SU-DHL-6 (cell line): Measurements from ENCODE around the gene CCND2.

ENCODE experiments used
- H2AFZ ChIP-seq: fragments of 200-600 bp; sonication (generic); 2 replicates; pipeline ENCODE4 v1.6.1; 2014; ENCODE audit warnings: low read depth, mild to moderate bottlenecking, moderate library complexity, mixed read lengths, antibody characterized with exemption, low read length; ENCODE audit not compliant: severe bottlenecking
- H3F3A ChIP-seq: fragments of 200-600 bp; shearing (Covaris generic); 2 replicates; pipeline ENCODE4 v1.6.0; 2016; ENCODE audit warnings: antibody characterized with exemption, mild to moderate bottlenecking; ENCODE audit not compliant: insufficient read depth
- H3K27ac ChIP-seq: fragments of 200-600 bp; sonication (generic); 2 replicates; pipeline ENCODE4 v1.5.1; 2016; ENCODE audit warnings: low read depth, mild to moderate bottlenecking, low read length, moderate library complexity, mixed read lengths
- H3K27me3 ChIP-seq: fragments of 200-600 bp; sonication (generic), shearing (Covaris generic); 2 replicates; pipeline ENCODE4 v1.6.0; 2014; ENCODE audit warnings: mild to moderate bottlenecking, low read length
- H3K36me3 ChIP-seq: fragments of 200-600 bp; sonication (generic); 2 replicates; pipeline ENCODE4 v1.6.1; 2014; ENCODE audit warnings: mild to moderate bottlenecking, low read length, mixed read lengths
- H3K4me2 ChIP-seq: fragments of 300-600, 200-600 bp; shearing (Covaris generic), sonication (generic); 2 replicates; pipeline ENCODE4 v1.6.0; 2014; ENCODE audit warnings: low read length, low read depth, mild to moderate bottlenecking; ENCODE audit not compliant: poor library complexity, severe bottlenecking
- H3K4me3 ChIP-seq: fragments of 200-600 bp; sonication (generic); 2 replicates; pipeline ENCODE4 v1.5.1; 2014; ENCODE audit warnings: antibody characterized with exemption, low read length, mild to moderate bottlenecking, mixed read lengths; ENCODE audit not compliant: insufficient read depth, poor library complexity, severe bottlenecking
- H3K79me2 ChIP-seq: fragments of 200-600 bp; sonication (generic); 2 replicates; pipeline ENCODE4 v1.6.1; 2014; ENCODE audit warnings: mild to moderate bottlenecking, low read length, moderate library complexity; ENCODE audit not compliant: insufficient read depth
- H3K9ac ChIP-seq: fragments of 200-600 bp; sonication (generic); 2 replicates; pipeline ENCODE4 v1.7.0; 2014; ENCODE audit warnings: mild to moderate bottlenecking, low read length
- H3K9me2 ChIP-seq: fragments of 200-600 bp; sonication (generic); replicated peaks from 2 replicates; pipeline ENCODE4 v1.6.1; 2014; ENCODE audit warnings: low read length; ENCODE audit not compliant: insufficient read depth
- H3K9me3 ChIP-seq: fragments of 200-600 bp; sonication (generic); 2 replicates; pipeline ENCODE4 v1.6.1; 2014; ENCODE audit warnings: low read length, mixed read lengths; ENCODE audit not compliant: insufficient read depth
- H4K20me1 ChIP-seq: fragments of 200-600 bp; sonication (generic); 2 replicates; pipeline ENCODE4 v1.6.1; 2014; ENCODE audit warnings: low read depth, mild to moderate bottlenecking, antibody characterized with exemption, low read length, moderate library complexity, mixed read lengths
- EZH2phosphoT487 ChIP-seq: fragments of 200-600 bp; sonication (generic), shearing (Covaris generic); conservative IDR thresholded peaks from 2 replicates; pipeline ENCODE4 v1.6.1; 2018; ENCODE audit warnings: mild to moderate bottlenecking, antibody characterized with exemption, low read length, moderate library complexity, mixed read lengths
- TF ChIP-seq, protein P1 (sequence below): fragments of 200-600 bp; sonication (generic); IDR thresholded peaks from one replicate; pipeline ENCODE4 v1.5.1; 2017; ENCODE audit warnings: antibody characterized with exemption, mild to moderate bottlenecking, low read length, moderate library complexity; ENCODE audit not compliant: insufficient read depth, poor library complexity, severe bottlenecking

The CCND2 gene

DNA sequence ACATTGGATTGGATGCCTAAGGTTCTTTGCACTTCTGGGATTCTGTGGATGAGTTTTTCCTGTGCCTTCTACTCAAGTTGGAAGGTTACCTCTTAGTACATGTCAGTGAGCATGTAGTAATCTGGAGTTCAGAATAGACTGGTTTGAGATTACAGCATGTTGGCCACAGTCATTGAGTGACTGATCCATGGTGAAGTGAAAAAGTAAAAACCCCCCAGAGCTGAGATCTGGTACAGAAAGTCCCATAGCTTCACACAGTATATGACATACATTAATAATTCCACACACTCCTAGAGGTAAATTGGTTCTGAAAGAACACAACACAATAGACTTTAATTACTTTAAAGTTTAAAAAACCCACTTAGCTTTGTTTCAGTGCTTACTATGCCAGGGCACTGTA is 11.9 kb upstream of the CCND2 start:
- Histone ChIP-seq H3K9me2 (no peaks in the 10 kb centered on the region), H2AFZ (no peak overlapping the region)

DNA sequence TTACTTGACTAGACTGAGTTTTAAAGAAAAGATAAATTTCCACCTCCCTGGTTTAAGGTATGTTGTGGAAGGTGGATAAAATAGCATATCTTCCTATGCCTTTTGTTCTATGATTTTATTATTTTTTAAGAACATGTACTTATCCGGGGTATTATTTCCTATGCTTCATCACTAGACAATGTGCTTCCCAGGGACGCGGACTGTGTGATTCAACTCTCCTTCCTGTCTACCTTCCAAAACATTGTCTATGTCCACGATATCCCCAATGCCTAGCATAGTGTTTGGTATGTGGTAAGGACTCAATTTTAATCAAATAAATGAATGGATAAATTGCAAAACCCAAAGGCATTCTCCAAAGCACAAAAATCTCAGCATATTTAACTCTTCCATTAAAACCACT is 8.3 kb upstream of the CCND2 start:
- Histone ChIP-seq H3K27ac (no peak overlapping the region), H4K20me1 (no peaks in the 10 kb centered on the region), H3K27me3 (peaks cover 4% of the 10 kb centered on the region; the same call in 1 of the 2 replicates), H3K9me2 (no peaks in the 10 kb centered on the region), H3K4me2 (no peak overlapping the region), H3K9me3 (no peaks in the 10 kb centered on the region), H2AFZ (no peak overlapping the region), H3K36me3 (no peaks in the 10 kb centered on the region), H3K4me3 (no peak overlapping the region), H3K79me2 (no peaks in the 10 kb centered on the region), H3K9ac (no peak overlapping the region), H3F3A (no peaks in the 10 kb centered on the region)
- TF ChIP-seq, protein P1, sequence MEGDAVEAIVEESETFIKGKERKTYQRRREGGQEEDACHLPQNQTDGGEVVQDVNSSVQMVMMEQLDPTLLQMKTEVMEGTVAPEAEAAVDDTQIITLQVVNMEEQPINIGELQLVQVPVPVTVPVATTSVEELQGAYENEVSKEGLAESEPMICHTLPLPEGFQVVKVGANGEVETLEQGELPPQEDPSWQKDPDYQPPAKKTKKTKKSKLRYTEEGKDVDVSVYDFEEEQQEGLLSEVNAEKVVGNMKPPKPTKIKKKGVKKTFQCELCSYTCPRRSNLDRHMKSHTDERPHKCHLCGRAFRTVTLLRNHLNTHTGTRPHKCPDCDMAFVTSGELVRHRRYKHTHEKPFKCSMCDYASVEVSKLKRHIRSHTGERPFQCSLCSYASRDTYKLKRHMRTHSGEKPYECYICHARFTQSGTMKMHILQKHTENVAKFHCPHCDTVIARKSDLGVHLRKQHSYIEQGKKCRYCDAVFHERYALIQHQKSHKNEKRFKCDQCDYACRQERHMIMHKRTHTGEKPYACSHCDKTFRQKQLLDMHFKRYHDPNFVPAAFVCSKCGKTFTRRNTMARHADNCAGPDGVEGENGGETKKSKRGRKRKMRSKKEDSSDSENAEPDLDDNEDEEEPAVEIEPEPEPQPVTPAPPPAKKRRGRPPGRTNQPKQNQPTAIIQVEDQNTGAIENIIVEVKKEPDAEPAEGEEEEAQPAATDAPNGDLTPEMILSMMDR: no peak
- no peak for TF ChIP-seq EZH2phosphoT487

More for the DNA sequence above, 11.9 kb upstream of the CCND2 start:
- no peaks in the 10 kb centered on the region for H3K27me3 ChIP-seq
- H3K4me3 ChIP-seq: no peak overlapping the region
- no peaks in the 10 kb centered on the region for H3F3A ChIP-seq
- H4K20me1 ChIP-seq: no peaks in the 10 kb centered on the region
- H3K36me3 ChIP-seq: no peaks in the 10 kb centered on the region
- H3K27ac ChIP-seq: no peak overlapping the region
- H3K9ac ChIP-seq: no peak overlapping the region
- H3K79me2 ChIP-seq: no peaks in the 10 kb centered on the region
- no peaks in the 10 kb centered on the region for H3K9me3 ChIP-seq
- H3K4me2 ChIP-seq: no peak overlapping the region
- TF ChIP-seq, protein P1: no peak
- no peak for TF ChIP-seq EZH2phosphoT487

DNA sequence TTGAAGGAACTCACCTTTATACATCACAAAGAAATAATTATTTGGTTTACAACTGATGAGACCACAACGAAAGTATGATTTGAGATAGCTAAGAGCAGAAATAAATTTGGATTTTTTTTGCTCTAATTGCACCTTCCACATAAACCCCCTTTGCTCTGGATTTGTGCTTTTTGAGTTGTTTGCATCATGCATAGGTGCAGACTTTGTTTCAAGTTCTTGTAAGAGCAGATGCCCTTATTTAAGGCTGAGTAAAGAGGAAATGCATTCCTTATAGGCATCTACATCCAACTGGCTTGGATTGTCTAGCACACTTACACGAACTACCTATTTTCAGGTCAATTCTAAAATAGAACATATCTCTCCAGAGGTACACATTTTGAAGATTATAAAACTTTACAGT is 6.6 kb upstream of the CCND2 start:
- Histone ChIP-seq H2AFZ (no peak overlapping the region), H3F3A (no peaks in the 10 kb centered on the region), H3K27ac (no peak overlapping the region), H3K36me3 (no peaks in the 10 kb centered on the region), H3K9me3 (no peaks in the 10 kb centered on the region), H3K4me3 (no peak overlapping the region), H3K4me2 (no peak overlapping the region), H3K9me2 (no peaks in the 10 kb centered on the region), H3K79me2 (no peaks in the 10 kb centered on the region), H4K20me1 (no peaks in the 10 kb centered on the region), H3K27me3 (peaks cover 4% of the 10 kb centered on the region; the same call in 1 of the 2 replicates), H3K9ac (no peak overlapping the region)
- no peak for TF ChIP-seq EZH2phosphoT487
- TF ChIP-seq, protein P1: no peak
